Cardiac muscle cell (in vitro differentiated cells and primary cell): ENCODE results near the gene ZNF747. TPM values are rescaled to one million over a fixed set of nuclear protein-coding genes. Genes with fewer than 3 reads are reported as not detected.
A peak's percentile ranks its signal among the peaks of the same experiment; 100 is the strongest.
"Not testable (repeated sequence)": the region's sequence is repeated elsewhere in the genome, so short reads cannot be mapped to it uniquely, and the experiment has no call there.

Experiments
- DNase-seq, 2 donors: peaks; one replicate each; pipeline versions ENCODE4 v3.0.0 to v3.0.0-alpha.2; 2010 to 2017; ENCODE audit warnings: low read depth in 1 of 2, low spot score in 1 of 2
- H3K27ac ChIP-seq: fragments of 200-600 bp; sonication (generic); 2 replicates; pipeline ENCODE4 v1.5.1; 2016
- H3K27me3 ChIP-seq: fragments of 200-600 bp; sonication (generic); 2 replicates; pipeline ENCODE4 v1.6.0; 2016; ENCODE audit warnings: control low read depth
- H3K36me3 ChIP-seq: fragments of 200-600 bp; sonication (generic); 2 replicates; pipeline ENCODE4 v1.5.1; 2016; ENCODE audit warnings: control low read depth
- H3K4me1 ChIP-seq: fragments of 200-600 bp; sonication (generic); 2 replicates; pipeline ENCODE4 v1.8.1; 2017; ENCODE audit warnings: low read depth, mild to moderate bottlenecking, mixed run types
- H3K4me3 ChIP-seq: fragments of 200-600 bp; sonication (generic); 2 replicates; pipeline ENCODE4 v1.5.1; 2016; ENCODE audit warnings: mild to moderate bottlenecking
- H3K9me3 ChIP-seq: fragments of 200-600 bp; sonication (generic); 2 replicates; pipeline ENCODE4 v1.5.1; 2017; ENCODE audit warnings: low read depth, mild to moderate bottlenecking, control low read depth
- polyA plus RNA-seq: library from polyadenylated mRNA; unstranded; fragments of >200 nt; fragmentation: Nextera tagmentation; extraction: Ambion mirVana; gene quantifications from 2 replicates; pipeline ENCODE4 v1.2.1, GENCODE V29; 2016
- total RNA-seq: library from RNA; depleted of rRNA; stranded (reverse); fragments of >200 nt; gene quantifications from 2 replicates; pipeline ENCODE4 v1.2.3, GENCODE V29; 2016
- TF ChIP-seq, protein P1 (sequence below): IDR thresholded peaks from 2 replicates; pipeline ENCODE4 v1.5.1; 2012; ENCODE audit warnings: low read depth, mild to moderate bottlenecking, low read length

ZNF747 gene
- total and polyA plus RNA-seq, 2 experiments from 2014 or later = 12.7 to 17.7 TPM

DNA sequence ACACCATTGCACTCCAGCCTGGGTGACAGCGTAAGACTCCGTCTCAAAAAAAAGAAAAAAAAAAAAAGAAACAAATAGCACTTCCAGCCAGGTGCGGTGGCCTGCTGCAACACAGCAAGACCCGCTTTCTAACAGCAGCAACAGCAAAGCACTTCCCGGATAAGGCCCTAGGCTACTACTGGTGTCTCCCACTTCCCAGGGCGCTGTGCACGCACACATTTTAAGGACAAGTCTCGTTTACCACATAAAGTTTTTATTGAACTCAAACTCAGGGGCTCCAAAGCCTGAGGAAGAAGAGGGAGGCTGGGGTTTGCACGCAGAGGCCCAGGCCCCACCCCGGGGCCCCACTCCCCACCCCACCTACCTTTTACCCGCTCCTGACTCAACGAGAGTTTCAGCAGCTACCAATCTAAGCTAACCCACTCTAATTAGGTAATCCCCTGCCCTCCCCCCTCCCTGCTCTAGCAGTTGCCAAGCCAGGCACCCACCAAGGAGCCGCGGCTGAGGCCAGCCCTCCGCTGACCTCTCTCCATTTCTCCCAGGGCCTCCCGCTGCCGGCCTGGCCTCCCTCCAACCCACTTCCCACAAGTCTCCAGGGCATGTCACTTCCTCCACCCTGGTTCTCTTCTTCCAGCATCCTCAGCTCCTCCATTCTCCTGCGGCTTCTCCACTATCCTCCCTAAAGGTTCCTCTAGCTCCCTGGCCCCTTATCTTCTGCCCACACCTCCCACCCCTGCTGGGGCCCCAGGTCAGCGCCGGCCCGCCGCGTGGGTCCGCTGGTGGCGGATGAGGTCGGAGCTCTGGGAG lies 10.7 kb downstream of the ZNF747 start:
- Histone ChIP-seq H3K36me3 (peaks cover 4% of the 10 kb centered on the region), H3K27me3 (no peaks in the 10 kb centered on the region), H3K4me1 (peaks cover 5% of the 10 kb centered on the region), H3K4me3 (no peak overlapping the region), H3K27ac (no peak overlapping the region), H3K9me3 (no peaks in the 10 kb centered on the region)
- peak in 1 of 2 donors; percentile 69 for DNase-seq
- TF ChIP-seq, protein P1, sequence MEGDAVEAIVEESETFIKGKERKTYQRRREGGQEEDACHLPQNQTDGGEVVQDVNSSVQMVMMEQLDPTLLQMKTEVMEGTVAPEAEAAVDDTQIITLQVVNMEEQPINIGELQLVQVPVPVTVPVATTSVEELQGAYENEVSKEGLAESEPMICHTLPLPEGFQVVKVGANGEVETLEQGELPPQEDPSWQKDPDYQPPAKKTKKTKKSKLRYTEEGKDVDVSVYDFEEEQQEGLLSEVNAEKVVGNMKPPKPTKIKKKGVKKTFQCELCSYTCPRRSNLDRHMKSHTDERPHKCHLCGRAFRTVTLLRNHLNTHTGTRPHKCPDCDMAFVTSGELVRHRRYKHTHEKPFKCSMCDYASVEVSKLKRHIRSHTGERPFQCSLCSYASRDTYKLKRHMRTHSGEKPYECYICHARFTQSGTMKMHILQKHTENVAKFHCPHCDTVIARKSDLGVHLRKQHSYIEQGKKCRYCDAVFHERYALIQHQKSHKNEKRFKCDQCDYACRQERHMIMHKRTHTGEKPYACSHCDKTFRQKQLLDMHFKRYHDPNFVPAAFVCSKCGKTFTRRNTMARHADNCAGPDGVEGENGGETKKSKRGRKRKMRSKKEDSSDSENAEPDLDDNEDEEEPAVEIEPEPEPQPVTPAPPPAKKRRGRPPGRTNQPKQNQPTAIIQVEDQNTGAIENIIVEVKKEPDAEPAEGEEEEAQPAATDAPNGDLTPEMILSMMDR = no peak

DNA sequence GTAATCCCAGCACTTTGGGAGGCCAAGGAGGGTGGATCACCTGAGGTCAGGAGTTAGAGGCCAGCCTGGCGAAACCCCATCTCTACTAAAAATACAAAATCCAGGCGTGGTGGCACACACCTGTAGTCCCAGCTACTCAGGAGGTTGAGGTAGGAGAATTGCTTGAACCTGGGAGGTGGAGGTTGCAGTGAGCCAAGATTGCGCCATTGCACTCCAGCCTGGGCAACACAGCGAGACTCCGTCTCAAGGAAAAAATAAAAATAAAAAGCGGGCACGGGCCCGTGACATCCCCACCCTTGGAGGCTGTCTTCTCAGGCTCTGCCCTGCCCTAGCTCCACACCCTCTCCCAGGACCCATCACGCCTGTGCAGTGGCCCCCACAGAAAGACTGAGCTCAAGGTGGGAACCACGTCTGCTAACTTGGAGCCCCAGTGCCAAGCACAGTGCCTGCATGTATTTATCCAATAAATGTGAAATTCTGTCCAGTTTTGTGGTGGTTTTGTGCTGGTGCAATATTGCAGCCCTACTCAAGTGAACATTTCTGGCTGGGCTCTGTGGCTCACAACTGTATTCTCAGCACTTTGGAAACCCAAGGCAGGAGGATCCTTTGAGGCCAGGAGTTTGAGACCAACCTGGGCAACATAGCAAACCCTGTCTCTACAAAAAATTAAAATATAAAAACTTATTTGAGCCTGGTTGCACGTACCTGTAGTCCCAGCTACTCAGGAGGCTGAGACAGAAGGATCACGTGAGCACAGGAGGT lies 11.8 kb downstream of the ZNF747 start:
- DNase-seq, H3K27me3 ChIP-seq, H3K27ac ChIP-seq, H3K9me3 ChIP-seq, H3K4me1 ChIP-seq, H3K36me3 ChIP-seq, H3K4me3 ChIP-seq: not testable (repeated sequence)

DNA sequence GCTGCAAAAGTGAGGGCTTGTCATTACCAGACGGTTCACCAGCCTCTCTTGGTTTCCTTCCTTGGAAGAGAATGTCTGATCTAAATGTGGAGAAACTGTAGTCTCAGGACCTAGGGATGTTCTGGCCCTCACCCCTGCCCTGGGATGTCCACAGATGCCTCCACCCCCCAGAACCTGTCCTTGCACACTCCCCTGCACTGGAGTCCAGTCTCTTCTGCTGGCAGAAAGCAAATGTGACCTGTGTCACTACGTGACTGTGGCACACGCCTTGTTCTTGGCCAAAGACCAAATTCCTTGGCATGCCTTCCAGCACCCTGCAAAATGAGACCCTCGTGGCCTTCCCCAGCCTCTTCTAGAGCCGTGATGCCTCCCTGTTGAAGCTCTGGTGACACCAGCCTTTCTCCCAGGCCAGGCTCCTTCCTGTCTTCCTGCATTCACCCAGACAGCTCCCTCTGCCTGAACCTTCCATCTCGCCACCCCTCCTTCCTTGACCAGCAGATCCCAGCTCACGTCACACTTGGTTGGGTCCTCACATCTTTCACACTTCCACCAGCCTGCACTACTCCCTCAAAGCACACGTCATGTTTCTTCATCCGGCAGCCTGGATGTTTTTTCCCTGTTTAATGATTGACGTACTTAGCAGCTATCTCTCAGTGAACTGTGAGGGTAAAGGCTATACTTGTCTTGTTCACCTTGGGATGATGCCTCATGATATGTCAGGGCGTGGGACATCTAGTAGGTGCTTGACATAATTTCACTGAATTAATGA lies 12.6 kb downstream of the ZNF747 start:
- Histone ChIP-seq H3K36me3 (peaks cover 4% of the 10 kb centered on the region), H3K4me1 (no peaks in the 10 kb centered on the region), H3K4me3 (no peak overlapping the region), H3K27me3 (no peaks in the 10 kb centered on the region), H3K9me3 (no peaks in the 10 kb centered on the region), H3K27ac (no peak overlapping the region)
- TF ChIP-seq, protein P1 = no peak
- no peak for DNase-seq

DNA sequence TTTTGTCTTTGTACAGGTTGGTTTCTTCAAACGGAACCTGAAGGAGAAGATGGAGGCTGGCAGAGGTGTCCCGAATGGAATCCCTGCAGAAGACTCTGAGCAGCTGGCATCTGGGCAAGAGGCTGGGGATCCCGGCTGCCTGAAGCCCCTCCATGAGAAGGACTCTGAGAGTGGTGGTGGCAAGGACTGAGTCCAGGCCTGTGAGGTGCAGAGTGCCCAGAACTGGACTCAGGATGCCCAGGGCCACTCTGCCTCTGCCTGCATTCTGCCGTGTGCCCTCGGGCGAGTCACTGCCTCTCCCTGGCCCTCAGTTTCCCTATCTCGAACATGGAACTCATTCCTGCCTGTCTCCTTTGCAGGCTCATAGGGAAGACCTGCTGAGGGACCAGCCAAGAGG lies 13.2 kb downstream of the ZNF747 start:
- no peaks in the 10 kb centered on the region for H3K4me1 ChIP-seq

DNA sequence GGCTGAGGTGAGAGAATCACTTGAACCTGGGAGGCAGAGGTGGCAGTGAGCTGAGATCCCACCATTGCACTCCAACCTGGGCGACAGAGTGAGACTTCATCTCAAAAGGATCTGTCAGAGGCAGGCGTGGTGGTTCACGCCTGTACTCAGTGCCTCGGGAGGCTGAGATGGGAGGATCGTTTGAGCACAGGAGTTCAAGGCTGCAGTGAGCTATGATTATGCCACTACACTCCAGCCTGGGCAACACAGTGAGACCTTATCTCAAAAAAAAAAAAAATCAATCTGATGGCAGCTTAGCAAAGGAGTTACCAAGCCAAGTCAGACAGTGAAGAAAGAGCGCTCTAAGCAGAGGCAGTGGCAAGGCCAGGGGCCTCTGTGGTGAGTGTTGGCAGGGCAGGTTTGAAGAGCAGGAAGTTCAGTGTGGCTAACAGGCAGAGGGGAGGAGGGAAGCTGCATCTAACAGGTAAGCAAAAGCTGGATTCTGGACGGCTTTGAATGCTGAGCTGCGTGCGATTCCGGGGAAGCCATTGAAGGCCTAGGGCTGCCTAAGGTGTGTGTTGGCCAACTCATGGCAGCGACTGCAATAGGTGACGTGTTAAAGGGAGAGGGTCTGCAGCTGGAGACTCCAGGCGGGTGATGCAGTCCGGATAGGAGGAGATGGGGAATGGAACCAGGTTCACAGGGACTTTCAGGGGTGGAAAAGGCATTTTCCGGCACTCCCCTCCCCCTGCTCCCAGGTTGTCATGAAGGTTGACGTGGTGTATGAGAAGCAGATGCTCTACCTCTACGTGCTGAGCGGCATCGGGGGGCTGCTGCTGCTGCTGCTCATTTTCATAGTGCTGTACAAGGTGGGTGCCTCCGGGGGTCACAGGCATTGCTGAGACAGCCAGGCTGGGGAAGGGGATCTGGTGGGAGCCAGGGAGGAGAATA lies 15.3 kb downstream of the ZNF747 start:
- H3K27me3 ChIP-seq = no peaks in the 10 kb centered on the region
- H3K4me1 ChIP-seq = no peaks in the 10 kb centered on the region
- no peaks in the 10 kb centered on the region for H3K9me3 ChIP-seq
- peaks cover 2% of the 10 kb centered on the region for H3K36me3 ChIP-seq
- no peak for DNase-seq
- H3K4me3 ChIP-seq = no peak overlapping the region
- TF ChIP-seq, protein P1 = no peak
- no peak overlapping the region for H3K27ac ChIP-seq

More for the DNA sequence above, 13.2 kb downstream of the ZNF747 start:
- no peaks in the 10 kb centered on the region for H3K9me3 ChIP-seq
- TF ChIP-seq, protein P1 = no peak
- H3K4me3 ChIP-seq = no peak overlapping the region
- peaks cover 4% of the 10 kb centered on the region for H3K36me3 ChIP-seq
- DNase-seq = no peak
- H3K27ac ChIP-seq = no peak overlapping the region
- no peaks in the 10 kb centered on the region for H3K27me3 ChIP-seq
